Spleen (tissue), 11 donors: Measurements from ENCODE around the gene DCXR. TPM values are rescaled to one million over a fixed set of nuclear protein-coding genes. Genes with fewer than 3 reads are reported as not detected.
A peak's percentile ranks its signal among the peaks of the same experiment; 100 is the strongest.

Experiments
- DNase-seq: peaks from one replicate; pipeline ENCODE4 v3.0.0-alpha.2; 2020
- H3K27ac ChIP-seq, 8 donors: fragments of 200-600 bp; sonication (generic) in 7 of 8; 1 replicate in 4 of 8; 2 replicates in 4 of 8; pipeline versions ENCODE4 v1.5.0 to v1.8.0; 2016 to 2021; ENCODE audit warnings: inconsistent platforms in 4 of 8, mild to moderate bottlenecking in 4 of 8, moderate library complexity in 1 of 8
- H3K27me3 ChIP-seq, 7 donors: fragments of 200-600 bp; sonication (generic) in 6 of 7; replicated peaks in 1 of 7; 1 replicate in 4 of 7; 2 replicates in 3 of 7; pipeline versions ENCODE4 v1.5.0 to v1.8.0; 2016 to 2021; ENCODE audit warnings: inconsistent platforms in 3 of 7, mild to moderate bottlenecking in 1 of 7
- H3K36me3 ChIP-seq, 6 donors: fragments of 200-600 bp; sonication (generic) in 5 of 6; 1 replicate in 4 of 6; 2 replicates in 2 of 6; pipeline versions ENCODE4 v1.5.0 to v1.8.0; 2016 to 2021; ENCODE audit warnings: inconsistent platforms in 2 of 6
- H3K4me1 ChIP-seq, 6 donors: fragments of 200-600 bp; sonication (generic) in 5 of 6; 1 replicate in 3 of 6; 2 replicates in 3 of 6; pipeline versions ENCODE4 v1.5.0 to v1.8.0; 2016 to 2021; ENCODE audit warnings: inconsistent platforms in 3 of 6
- H3K4me3 ChIP-seq, 8 donors: fragments of 200-600 bp; sonication (generic) in 7 of 8; 1 replicate in 4 of 8; 2 replicates in 4 of 8; pipeline versions ENCODE4 v1.5.0 to v1.8.0; 2016 to 2021; ENCODE audit warnings: inconsistent platforms in 4 of 8, mild to moderate bottlenecking in 4 of 8, moderate library complexity in 2 of 8
- H3K9me3 ChIP-seq, 8 donors: fragments of 200-600 bp; sonication (generic) in 7 of 8; 1 replicate in 4 of 8; 2 replicates in 4 of 8; pipeline versions ENCODE4 v1.5.0 to v1.8.0; 2016 to 2021; ENCODE audit warnings: inconsistent platforms in 4 of 8
- POLR2A ChIP-seq, 3 donors: fragments of 450-650 bp; IDR thresholded peaks; one replicate each; pipeline ENCODE4 v1.5.1; 2017; ENCODE audit warnings: antibody characterized with exemption in 3 of 3, mild to moderate bottlenecking in 1 of 3
- POLR2AphosphoS5 ChIP-seq, 3 donors: sonication (generic); formaldehyde crosslinking; IDR thresholded peaks; one replicate each; pipeline ENCODE4 v1.5.1; 2017; ENCODE audit warnings: antibody characterized with exemption in 3 of 3
- WGBS, 5 donors: extraction: QIAGEN DNeasy Blood & Tissue Kit in 3 of 5; methylation state at CpG; one replicate each; pipeline versions ENCODE4 v1.1.5 to v1.1.7; 2013 to 2018; 5-methylcytosine and 5-hydroxymethylcytosine counted together
- intact Hi-C: fragments of 100-400 bp; cut with DNase I; formaldehyde crosslinking; loops from one replicate; pipeline ENCODE4 v1.15.0; 2023; ENCODE audit warnings: low total_unique reads
- polyA plus RNA-seq, 3 donors: library from polyadenylated mRNA; stranded (reverse); fragments of 200-250 nt; gene quantifications; one replicate each; pipeline ENCODE4 v1.2.1, GENCODE V29; 2013
- total RNA-seq, 7 donors: library from RNA; depleted of rRNA in 3 of 7; stranded (reverse); fragments of >200 nt in 3 of 7; fragmentation: NEBNext Ultra II Directional in 4 of 7; extraction: Animal tissue kit (Norgen Biotek cat#: 25700) in 4 of 7; gene quantifications; one replicate each; pipeline versions ENCODE4 v1.1.0 to v1.2.1, GENCODE V29; 2016 to 2021
- TF ChIP-seq, protein P1 (sequence below), 11 experiments: fragments of 200-600 bp in 7 of 11; fragments of 450-650 bp in 4 of 11; sonication (generic) in 4 of 11; IDR thresholded peaks in 8 of 11; conservative IDR thresholded peaks in 3 of 11; 1 replicate in 7 of 11; 2 replicates in 4 of 11; pipeline versions ENCODE4 v1.4.0 to v1.8.0; 2016 to 2021; ENCODE audit warnings: antibody characterized with exemption in 11 of 11, inconsistent platforms in 4 of 11, mild to moderate bottlenecking in 1 of 11
- donor health status: healthy with polysubstance abuse.
- donor health status: DM: no; HTN: no; CAD: no; lungs with moderate emphysema.
- donor health status: DM: no; HTN: no; CAD: no.
- donor health status: Bipolar disorder and iron deficiency.
- donor health status: healthy.
- donor health status: DM: no; HTN: no; CAD: no.
- donor health status: DM: yes; HTN: yes; CAD: no.

Gene DCXR
- total and polyA plus RNA-seq, 10 donors = 44.2 to 88.0 (median 61.0) TPM

DNA sequence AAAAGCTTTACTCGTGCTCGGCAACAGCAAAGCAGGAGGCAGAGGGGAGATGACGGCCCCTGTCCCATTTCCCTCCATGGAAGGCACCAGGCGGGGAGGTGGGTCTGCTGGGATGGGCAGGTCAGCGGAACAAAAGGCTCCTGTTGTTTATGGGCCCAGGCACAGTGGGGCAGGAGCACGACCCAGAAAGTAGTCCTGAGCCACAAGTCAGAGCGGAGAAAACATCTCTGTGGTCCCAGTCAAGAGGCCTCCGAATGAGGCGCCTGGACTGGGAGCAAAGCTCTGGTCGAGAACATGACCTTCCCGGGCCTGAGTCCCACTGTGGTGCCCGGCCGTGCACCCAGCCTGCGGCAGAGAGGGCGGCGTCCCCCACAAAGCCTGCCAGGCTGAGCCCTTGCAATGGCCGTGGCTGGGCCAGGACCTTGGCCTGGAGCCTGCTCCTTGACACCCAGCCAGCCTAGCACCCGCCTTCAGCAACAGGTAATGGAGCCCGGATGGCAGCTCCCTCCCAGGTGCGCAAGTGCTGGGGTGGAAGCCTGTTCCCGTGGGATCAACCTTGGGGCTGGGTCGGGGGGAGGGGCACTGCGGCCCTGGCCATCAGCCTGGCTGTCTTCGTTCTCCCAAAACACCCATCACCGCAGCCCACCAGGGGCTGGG lies 10.5 kb upstream of the DCXR start:
- H3K4me1 ChIP-seq = peaks cover 13 to 34% (median 29%) of the 10 kb centered on the region in 6 donors
- no peaks in the 10 kb centered on the region for H3K9me3 ChIP-seq
- no peak for TF ChIP-seq POLR2A (IDR thresholded peaks at IDR 0.05)
- TF ChIP-seq, protein P1, sequence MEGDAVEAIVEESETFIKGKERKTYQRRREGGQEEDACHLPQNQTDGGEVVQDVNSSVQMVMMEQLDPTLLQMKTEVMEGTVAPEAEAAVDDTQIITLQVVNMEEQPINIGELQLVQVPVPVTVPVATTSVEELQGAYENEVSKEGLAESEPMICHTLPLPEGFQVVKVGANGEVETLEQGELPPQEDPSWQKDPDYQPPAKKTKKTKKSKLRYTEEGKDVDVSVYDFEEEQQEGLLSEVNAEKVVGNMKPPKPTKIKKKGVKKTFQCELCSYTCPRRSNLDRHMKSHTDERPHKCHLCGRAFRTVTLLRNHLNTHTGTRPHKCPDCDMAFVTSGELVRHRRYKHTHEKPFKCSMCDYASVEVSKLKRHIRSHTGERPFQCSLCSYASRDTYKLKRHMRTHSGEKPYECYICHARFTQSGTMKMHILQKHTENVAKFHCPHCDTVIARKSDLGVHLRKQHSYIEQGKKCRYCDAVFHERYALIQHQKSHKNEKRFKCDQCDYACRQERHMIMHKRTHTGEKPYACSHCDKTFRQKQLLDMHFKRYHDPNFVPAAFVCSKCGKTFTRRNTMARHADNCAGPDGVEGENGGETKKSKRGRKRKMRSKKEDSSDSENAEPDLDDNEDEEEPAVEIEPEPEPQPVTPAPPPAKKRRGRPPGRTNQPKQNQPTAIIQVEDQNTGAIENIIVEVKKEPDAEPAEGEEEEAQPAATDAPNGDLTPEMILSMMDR (IDR thresholded peaks at IDR 0.05 in 8 of 11, conservative IDR thresholded peaks at IDR 0.05 in 3 of 11) = no peak
- TF ChIP-seq POLR2AphosphoS5 (IDR thresholded peaks at IDR 0.05) = peak in 1 of 3 donors; percentile 16
- intact Hi-C loops = loop anchor here (10.0 kb wide), 1 partner anchor 57 kb away; no protein-coding TSS in a partner anchor
- no peak overlapping the region for H3K4me3 ChIP-seq
- H3K36me3 ChIP-seq = peaks cover 0 to 39% (median 9%) of the 10 kb centered on the region in 6 donors
- no peaks in the 10 kb centered on the region for H3K27me3 ChIP-seq
- peak; percentile 69 for DNase-seq
- no peak overlapping the region for H3K27ac ChIP-seq
- WGBS, 5 donors = 87 to 96% (median 94%) methylated on average over 13 to 25 of the region's 25 CpGs

DNA sequence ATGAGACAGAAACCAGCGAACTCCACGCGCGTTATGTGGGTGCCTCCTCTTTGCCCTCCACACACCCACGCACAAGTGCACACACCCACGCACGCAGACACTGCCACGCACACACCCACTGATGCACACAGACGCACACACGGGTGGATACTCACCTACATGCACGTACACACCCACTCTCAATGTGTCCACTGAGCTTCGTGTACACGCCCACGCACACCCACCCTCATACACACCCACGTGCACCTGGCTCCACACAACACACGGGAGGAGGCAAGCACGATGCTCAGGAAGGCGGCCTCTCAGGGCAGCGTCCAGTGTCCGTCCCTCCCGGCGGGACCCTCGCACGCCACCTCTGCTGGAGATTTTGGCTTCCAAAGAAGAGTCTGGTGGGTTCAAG lies 9.9 kb upstream of the DCXR start:
- no peak for DNase-seq
- no peaks in the 10 kb centered on the region for H3K9me3 ChIP-seq
- TF ChIP-seq POLR2AphosphoS5 (IDR thresholded peaks at IDR 0.05) = no peak
- TF ChIP-seq, protein P1 (IDR thresholded peaks at IDR 0.05 in 8 of 11, conservative IDR thresholded peaks at IDR 0.05 in 3 of 11) = no peak
- TF ChIP-seq POLR2A (IDR thresholded peaks at IDR 0.05) = no peak
- H3K27ac ChIP-seq = no peak overlapping the region
- intact Hi-C loops = loop anchor here (10.0 kb wide), 1 partner anchor 57 kb away; no protein-coding TSS in a partner anchor
- 87 to 91% (median 89%) methylated on average over 24 of the region's 24 CpGs for WGBS, 5 donors
- peaks cover 8 to 28% (median 22%) of the 10 kb centered on the region in 6 donors for H3K4me1 ChIP-seq
- H3K27me3 ChIP-seq = no peaks in the 10 kb centered on the region
- no peak overlapping the region for H3K4me3 ChIP-seq
- peaks cover 0 to 39% (median 9%) of the 10 kb centered on the region in 6 donors for H3K36me3 ChIP-seq

DNA sequence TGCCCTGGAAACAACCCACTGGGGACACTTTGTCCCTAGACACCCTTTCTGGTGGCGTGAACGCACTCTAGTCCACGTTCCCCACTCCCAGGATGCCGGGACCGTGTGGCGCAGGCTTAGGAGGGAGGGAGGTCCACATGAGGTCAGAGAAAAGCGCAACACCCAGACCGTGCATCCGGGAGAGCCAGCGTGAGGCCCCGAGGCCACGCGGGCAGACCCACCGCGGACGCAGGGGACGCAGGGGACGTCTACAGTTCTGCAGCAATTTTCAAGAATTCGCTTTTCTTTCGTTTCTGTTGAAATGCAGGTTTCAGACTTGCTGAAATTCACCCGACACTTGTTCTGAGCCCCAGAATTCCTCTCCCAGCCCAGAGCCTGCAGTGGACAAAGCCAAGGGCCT lies 9.4 kb upstream of the DCXR start:
- TF ChIP-seq, protein P1 (IDR thresholded peaks at IDR 0.05 in 8 of 11, conservative IDR thresholded peaks at IDR 0.05 in 3 of 11) = no peak
- TF ChIP-seq POLR2AphosphoS5 (IDR thresholded peaks at IDR 0.05) (no peak), POLR2A (IDR thresholded peaks at IDR 0.05) (no peak)
- WGBS, 5 donors = 89 to 95% (median 92%) methylated on average over 7 to 21 of the region's 21 CpGs
- Histone ChIP-seq H3K36me3 (peaks cover 0 to 39% (median 9%) of the 10 kb centered on the region in 6 donors), H3K4me3 (no peak overlapping the region), H3K4me1 (peaks cover 6 to 24% (median 20%) of the 10 kb centered on the region in 6 donors), H3K9me3 (no peaks in the 10 kb centered on the region), H3K27me3 (no peaks in the 10 kb centered on the region), H3K27ac (no peak overlapping the region)
- no peak for DNase-seq
- intact Hi-C loops = loop anchor here (10.0 kb wide), 1 partner anchor 58 kb away; no protein-coding TSS in a partner anchor

DNA sequence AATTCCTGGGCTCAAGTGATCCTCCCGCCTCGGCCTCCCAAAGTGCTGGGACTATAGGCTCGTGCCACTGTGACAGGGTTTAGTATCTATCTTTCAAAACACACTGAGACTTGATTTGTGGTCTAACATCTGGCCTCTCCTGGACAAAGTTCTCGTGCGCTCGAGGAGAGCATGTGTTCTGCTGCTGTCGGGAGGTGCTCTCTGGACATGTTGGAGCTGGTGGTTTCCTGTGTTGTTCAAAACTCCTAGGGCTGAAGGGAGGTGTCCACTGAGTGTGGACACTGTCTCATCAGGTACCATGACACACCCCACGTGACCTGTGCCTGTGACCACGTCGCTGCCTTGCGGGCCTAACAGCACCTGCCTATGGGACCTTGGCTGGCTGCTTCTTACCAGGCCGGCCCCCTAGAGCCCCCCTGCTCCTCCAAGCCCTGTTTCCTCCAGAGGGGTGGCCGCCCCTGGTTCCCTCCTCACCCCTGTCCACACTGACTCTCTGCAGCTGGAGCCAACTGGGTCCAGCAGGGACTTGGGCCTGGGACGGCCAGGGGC lies 8.5 kb upstream of the DCXR start:
- no peak for DNase-seq
- WGBS, 5 donors = 81 to 91% (median 85%) methylated on average over 14 of the region's 14 CpGs
- intact Hi-C loops = loop anchor here (10.0 kb wide), 1 partner anchor 59 kb away; no protein-coding TSS in a partner anchor

More for the DNA sequence above, 8.5 kb upstream of the DCXR start:
- H3K27me3 ChIP-seq = no peaks in the 10 kb centered on the region
- peaks cover 6 to 22% (median 17%) of the 10 kb centered on the region in 6 donors for H3K4me1 ChIP-seq
- TF ChIP-seq, protein P1 (IDR thresholded peaks at IDR 0.05 in 8 of 11, conservative IDR thresholded peaks at IDR 0.05 in 3 of 11) = no peak
- no peak for TF ChIP-seq POLR2A (IDR thresholded peaks at IDR 0.05)
- peak in 2 of 3 donors; percentile 12 to 13 for TF ChIP-seq POLR2AphosphoS5 (IDR thresholded peaks at IDR 0.05)
- no peak overlapping the region for H3K4me3 ChIP-seq
- H3K27ac ChIP-seq = no peak overlapping the region
- peaks cover 0 to 39% (median 9%) of the 10 kb centered on the region in 6 donors for H3K36me3 ChIP-seq
- no peaks in the 10 kb centered on the region for H3K9me3 ChIP-seq
